HG02885 (cell line): ENCODE measurements around the gene ADARB2.
"Not testable (repeated sequence)": the region's sequence is repeated elsewhere in the genome, so short reads cannot be mapped to it uniquely, and the experiment has no call there.

Experiments used
- ATAC-seq: cut with Tn5 transposase; IDR thresholded peaks from one replicate; pipeline ENCODE4 v1.9.1; 2021; ENCODE audit warnings: mild to moderate bottlenecking; ENCODE audit not compliant: unreplicated experiment, poor library complexity

Gene ADARB2

GRCh38 chr10:1367938-1368841, 369.1 kb downstream of the ADARB2 start:
- ATAC-seq, result no peak

DNA sequence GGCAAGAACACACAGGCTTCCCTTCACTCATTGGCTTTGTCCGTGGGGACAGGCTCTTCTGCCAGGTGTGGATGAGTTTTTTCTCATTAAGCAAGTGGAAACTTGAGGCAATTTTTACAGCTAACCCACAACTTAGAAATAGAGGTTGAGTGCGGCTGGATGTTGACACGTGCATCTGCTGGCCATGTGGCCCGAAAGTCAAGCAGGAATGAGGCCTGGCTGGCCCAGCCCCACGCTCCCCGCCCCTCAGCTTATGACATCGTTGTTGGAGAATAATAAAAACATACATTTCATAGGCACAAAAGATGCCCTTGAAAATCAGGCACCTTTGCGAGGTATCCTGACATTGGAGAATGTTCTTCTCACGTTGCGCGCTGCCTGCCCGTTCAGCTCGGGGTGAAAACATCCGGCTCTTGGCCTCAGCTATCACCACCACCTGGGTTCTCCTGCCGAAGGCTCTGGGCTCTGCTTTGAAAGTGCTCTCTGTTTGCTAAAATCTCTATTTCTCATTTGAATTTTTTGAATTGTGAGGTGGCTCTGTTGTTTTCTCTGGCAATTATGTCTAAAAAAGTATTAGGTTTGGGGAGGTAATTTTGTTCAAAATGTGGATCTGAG, 370.4 kb downstream of the ADARB2 start:
- ATAC-seq, result no peak

DNA sequence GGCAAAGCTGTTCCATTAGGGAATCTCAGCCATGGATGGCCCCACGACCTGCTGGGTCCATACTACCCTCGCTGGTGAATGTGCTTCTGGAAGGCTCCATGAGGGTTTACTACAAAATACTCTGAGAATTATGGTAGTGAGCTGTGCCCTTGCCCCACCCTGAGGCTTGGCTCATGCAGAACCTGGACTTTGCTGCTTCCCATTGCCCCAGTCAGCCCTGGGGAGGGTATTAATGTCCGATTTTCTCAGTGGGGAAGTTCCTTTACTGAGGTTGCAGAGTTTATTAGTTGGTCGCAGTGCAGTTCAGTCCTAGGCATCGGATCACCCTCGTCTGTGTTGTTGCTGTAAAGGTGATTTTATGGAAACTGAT, 371.0 kb downstream of the ADARB2 start:
- no peak for ATAC-seq

DNA sequence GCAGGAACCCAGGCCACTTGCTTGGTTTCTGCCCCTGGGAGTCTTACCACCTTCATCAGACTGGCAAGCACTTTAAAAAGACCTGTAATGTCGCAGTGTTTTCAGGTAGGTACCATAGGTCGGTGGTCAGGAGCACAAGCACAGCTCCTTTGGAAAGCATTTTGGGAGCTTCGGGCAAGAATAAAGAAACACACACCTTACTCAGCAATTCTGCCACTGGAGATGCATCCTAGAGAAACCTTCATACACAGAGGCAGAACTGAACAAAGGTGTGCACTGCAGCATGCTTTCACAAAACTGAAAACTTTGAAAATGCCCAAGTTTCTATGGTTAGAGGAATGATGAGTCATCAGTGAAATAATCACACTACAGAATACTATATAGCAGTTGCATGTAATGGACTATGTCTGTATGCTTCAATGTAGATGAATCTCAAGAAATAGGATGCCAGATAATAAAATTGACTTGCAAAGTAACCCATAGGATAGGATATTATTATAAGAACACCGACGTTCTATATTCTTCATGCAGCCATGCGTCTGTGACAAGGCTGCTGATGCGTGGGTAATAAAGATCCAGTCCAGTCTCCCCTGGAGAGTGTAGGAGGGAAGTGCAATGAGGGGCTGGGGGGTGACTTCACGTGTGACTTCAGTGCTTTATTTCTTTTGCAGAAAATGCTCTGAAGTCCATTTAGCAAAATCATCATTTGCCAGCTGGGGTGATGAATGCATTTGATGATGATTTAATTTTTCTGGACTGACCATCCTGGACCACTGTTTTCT, 371.6 kb downstream of the ADARB2 start:
- no peak for ATAC-seq

DNA sequence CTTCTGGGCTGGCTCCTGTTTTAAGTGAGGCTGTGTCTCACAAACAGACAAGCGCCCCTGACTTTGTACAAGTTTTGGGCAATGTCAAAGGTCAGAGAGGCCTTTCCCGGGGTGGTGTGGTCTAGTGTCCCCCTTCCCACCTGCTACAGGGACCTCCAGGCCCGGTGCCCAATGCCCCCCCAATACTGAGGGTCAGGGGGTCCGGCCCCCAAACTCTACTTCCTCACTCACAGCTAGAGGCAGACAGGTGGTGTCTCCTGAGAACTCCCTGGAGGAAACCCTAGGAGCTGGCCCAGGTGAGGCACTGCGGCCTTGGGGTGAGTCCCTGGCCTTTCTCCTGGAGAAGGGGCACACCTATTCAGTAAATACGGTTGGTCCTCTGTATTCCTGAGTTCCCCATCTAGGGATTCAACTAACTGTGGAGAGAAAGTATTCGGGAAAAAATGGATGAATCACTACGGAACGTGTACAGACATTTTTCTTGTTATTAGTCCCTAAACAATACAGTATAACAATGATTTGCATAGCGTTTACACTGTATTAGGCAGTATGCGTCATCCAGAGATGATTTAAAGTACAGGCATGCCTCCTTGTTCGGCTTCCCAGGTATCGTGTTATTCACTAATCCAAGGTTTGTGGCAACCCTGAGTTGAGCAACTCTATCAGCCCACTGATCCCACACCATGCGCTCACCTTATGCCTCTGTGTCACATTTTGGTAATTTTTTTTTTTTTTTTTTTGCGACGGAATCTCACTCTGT, 373.0 kb downstream of the ADARB2 start:
- no peak for ATAC-seq

- ATAC-seq, result no peak
Measured at GRCh38 chr10:1363446-1364121, 373.7 kb downstream of the ADARB2 start.

- ATAC-seq, result no peak
Measured at GRCh38 chr10:1362589-1363445, 374.5 kb downstream of the ADARB2 start.

- ATAC-seq, result no peak
Measured at GRCh38 chr10:1361411-1362105, 375.8 kb downstream of the ADARB2 start.

- no peak for ATAC-seq
Measured at GRCh38 chr10:1360558-1361164, 376.7 kb downstream of the ADARB2 start.

- no peak for ATAC-seq
Measured at GRCh38 chr10:1360011-1360557, 377.2 kb downstream of the ADARB2 start.

DNA sequence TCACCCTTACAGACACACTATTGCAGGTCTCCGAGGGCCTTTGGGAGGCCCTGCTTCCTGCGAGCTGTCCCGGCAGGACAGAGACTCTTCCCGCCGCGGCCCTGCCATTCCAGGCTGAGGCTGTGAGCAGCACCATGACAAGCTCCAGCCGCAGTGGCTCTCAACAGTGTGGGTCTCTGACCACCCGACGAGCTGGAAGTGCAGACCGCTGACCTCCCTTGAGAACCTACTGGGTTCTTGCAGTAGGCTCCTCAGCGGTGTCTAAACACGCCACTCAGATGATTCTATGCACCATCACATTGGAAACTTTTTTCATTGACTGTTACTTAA, 377.7 kb downstream of the ADARB2 start:
- ATAC-seq, result no peak

DNA sequence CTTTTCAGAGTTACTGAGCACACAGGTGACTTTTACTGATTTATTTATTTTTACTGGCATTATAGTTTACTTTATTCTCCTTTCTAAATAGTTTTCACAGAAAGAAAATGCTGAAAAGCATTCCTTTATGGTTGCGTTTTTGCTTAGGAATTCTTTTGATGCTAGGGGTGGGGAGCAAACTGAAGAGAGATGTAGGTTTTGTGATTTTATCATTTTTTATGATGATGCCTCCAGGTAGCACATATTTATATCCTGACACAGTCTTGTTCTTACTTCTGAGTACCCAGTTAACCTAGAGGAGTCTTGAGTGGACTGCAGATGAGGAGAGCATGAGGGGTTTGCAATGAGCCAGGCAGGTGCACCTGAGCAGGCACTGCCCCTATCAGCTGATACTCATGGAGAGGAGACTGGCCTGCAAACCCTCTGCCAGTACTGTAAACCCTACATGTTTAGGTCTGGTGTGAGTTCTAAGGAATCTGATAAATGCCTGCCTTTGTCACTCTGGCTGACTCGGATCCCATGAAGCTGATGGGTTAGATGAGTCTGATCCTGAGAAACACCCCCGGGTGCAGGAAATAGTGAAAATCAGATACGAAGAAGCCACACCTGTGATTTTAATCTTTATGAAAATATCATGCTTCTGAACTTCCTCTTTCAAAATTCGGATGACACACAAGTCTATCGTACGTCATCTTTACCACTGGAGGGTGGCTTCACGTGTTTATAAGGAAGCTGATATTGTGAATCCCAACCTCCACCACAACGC, 378.3 kb downstream of the ADARB2 start:
- no peak for ATAC-seq

- ATAC-seq, result no peak
Measured at GRCh38 chr10:1358147-1358546, 379.2 kb downstream of the ADARB2 start.

- ATAC-seq, result no peak
Measured at GRCh38 chr10:1356349-1356748, 381.0 kb downstream of the ADARB2 start.

DNA sequence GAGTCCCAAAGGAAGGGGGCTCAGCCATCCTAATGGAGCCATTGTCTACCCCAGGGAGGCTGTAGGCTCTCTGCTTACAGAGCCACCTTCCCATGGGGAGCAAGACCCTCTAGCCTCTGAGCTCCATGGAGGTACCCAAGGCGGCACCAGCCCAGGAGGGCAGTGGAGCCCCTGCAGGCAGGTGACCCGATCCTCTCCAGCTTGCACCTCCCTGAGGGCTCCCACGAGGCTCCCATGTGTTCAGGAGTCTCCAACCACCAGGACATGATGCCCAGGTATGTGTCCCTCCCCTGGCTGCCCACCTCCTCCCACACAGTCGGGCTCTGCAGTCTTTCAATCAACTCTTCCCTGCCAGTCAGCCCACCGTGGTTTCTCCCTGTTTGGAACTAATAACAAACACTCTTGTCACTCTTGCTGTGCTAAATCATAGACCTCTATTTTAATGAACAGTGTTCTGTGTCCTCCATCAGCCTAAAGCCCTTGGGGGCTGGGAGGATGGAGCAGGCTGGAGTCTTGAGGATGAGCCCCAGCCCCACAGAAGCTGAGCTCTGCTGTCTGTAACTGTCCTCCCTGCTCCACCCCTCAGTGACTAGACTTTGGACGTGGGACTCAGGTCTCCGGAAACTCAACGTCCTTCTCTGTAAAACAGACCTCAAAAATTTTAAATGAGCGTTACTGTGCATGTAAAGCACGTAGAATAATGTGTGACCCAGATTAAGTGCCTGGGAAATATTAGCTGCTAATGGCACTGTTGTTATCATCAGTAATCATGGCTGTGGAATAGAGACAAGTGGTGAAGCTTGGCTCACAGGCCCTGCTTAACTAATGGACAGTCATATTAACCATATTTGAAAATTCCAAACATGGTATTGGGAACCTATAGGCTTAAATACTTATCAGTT, 382.3 kb downstream of the ADARB2 start:
- no peak for ATAC-seq

DNA sequence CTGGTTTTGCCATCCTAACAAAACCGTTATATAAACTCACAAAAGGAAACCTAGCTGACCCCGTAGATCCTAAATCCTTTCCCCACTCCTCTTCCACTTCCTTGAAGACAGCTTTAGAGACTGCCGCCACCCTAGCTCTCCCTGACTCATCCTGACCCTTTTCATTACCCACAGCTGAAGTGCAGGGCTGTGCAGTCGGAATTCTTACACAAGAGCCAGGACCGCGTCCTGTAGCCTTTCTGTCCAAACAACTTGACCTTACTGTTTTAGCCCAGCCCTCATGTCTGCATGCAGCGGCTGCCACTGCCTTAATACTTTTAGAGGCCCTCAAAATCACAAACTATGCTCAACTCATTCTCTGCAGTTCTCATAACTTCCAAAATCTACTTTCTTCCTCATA, 385.0 kb downstream of the ADARB2 start:
- not testable (repeated sequence) for ATAC-seq
